Sigmoid colon (tissue), 7 donors: Measurements from ENCODE around the gene GABBR1. TPM values are rescaled to one million over a fixed set of nuclear protein-coding genes. Genes with fewer than 3 reads are reported as not detected.

Experiments
- DNase-seq: peaks from one replicate; pipeline ENCODE4 v3.0.0-alpha.2; 2019
- H3K27ac ChIP-seq, 4 donors: fragments of 200-600 bp; sonication (generic); one replicate each; pipeline ENCODE4 v1.5.1; 2016 to 2019; ENCODE audit warnings: mild to moderate bottlenecking in 1 of 4
- H3K27me3 ChIP-seq, 3 donors: fragments of 200-600 bp; sonication (generic); one replicate each; pipeline ENCODE4 v1.5.1; 2019; ENCODE audit warnings: mild to moderate bottlenecking in 1 of 3
- H3K36me3 ChIP-seq, 4 donors: fragments of 200-600 bp; sonication (generic); one replicate each; pipeline ENCODE4 v1.5.1; 2016 to 2019
- H3K4me1 ChIP-seq, 4 donors: fragments of 200-600 bp; sonication (generic); one replicate each; pipeline ENCODE4 v1.5.1; 2017 to 2019
- H3K4me3 ChIP-seq, 4 donors: fragments of 200-600 bp; sonication (generic); one replicate each; pipeline ENCODE4 v1.5.1; 2017 to 2019; ENCODE audit warnings: mild to moderate bottlenecking in 2 of 4, moderate library complexity in 1 of 4
- H3K9me3 ChIP-seq, 4 donors: fragments of 200-600 bp in 3 of 4; sonication (generic) in 3 of 4; one replicate each; pipeline versions ENCODE4 v1.5.1 to v1.6.1; 2013 to 2019
- EP300 ChIP-seq, 4 donors: sonication (generic); formaldehyde crosslinking; IDR thresholded peaks; one replicate each; pipeline ENCODE4 v1.6.1; 2017; ENCODE audit warnings: antibody characterized with exemption in 4 of 4
- POLR2A ChIP-seq, 2 donors: fragments of 450-650 bp; IDR thresholded peaks; one replicate each; pipeline ENCODE4 v1.6.1; 2016; ENCODE audit warnings: antibody characterized with exemption in 2 of 2, mild to moderate bottlenecking in 2 of 2, moderate library complexity in 2 of 2
- POLR2AphosphoS5 ChIP-seq, 4 donors: sonication (generic); formaldehyde crosslinking; IDR thresholded peaks; one replicate each; pipeline ENCODE4 v1.6.1; 2017; ENCODE audit warnings: antibody characterized with exemption in 4 of 4
- WGBS, 2 donors: extraction: QIAGEN DNeasy Blood & Tissue Kit; methylation state at CpG; one replicate each; pipeline ENCODE4 v1.1.7; 2013; 5-methylcytosine and 5-hydroxymethylcytosine counted together
- intact Hi-C: fragments of 100-400 bp; cut with DNase I; formaldehyde crosslinking; loops from one replicate; pipeline ENCODE4 v1.15.1; 2023
- polyA plus RNA-seq, 3 donors: library from polyadenylated mRNA; stranded (reverse); fragments of 200-250 nt; gene quantifications; one replicate each; pipeline ENCODE4 v1.2.3, GENCODE V29; 2013
- total RNA-seq, 4 donors: library from RNA; depleted of rRNA; stranded (reverse); fragments of >200 nt; gene quantifications; one replicate each; pipeline ENCODE4 v1.1.0, GENCODE V29; 2016
- TF ChIP-seq, protein P1 (sequence below), 4 experiments: fragments of 450-650 bp in 3 of 4; fragments of 200-600 bp in 1 of 4; IDR thresholded peaks; one replicate each; pipeline ENCODE4 v1.5.1; 2016 to 2019; ENCODE audit warnings: antibody characterized with exemption in 4 of 4, mild to moderate bottlenecking in 3 of 4, moderate library complexity in 2 of 4
- donor health status: healthy with polysubstance abuse.
- donor health status: Bipolar disorder and iron deficiency.
- donor health status: healthy.

Gene GABBR1
- total and polyA plus RNA-seq, 7 donors, result 0.92 to 73.9 (median 26.5) TPM

- no peak overlapping the region for H3K4me3 ChIP-seq
- H3K27me3 ChIP-seq, result no peaks in the 10 kb centered on the region
- DNase-seq, result no peak
- intact Hi-C loops, result loop anchor here (5.0 kb wide), 1 partner anchor 117 kb away; no protein-coding TSS in a partner anchor
- H3K36me3 ChIP-seq, result no peaks in the 10 kb centered on the region
- 87 to 91% methylated on average over 9 of the region's 9 CpGs for WGBS, 2 donors
- no peak overlapping the region for H3K27ac ChIP-seq
- TF ChIP-seq POLR2AphosphoS5 (IDR thresholded peaks at IDR 0.05), result no peak
- no peaks in the 10 kb centered on the region for H3K9me3 ChIP-seq
- H3K4me1 ChIP-seq, result peaks cover 0 to 43% (median 40%) of the 10 kb centered on the region in 4 donors
These were observed 2.7 kb downstream of the GABBR1 start for GRCh38 chr6:29630315-29630714.

DNA sequence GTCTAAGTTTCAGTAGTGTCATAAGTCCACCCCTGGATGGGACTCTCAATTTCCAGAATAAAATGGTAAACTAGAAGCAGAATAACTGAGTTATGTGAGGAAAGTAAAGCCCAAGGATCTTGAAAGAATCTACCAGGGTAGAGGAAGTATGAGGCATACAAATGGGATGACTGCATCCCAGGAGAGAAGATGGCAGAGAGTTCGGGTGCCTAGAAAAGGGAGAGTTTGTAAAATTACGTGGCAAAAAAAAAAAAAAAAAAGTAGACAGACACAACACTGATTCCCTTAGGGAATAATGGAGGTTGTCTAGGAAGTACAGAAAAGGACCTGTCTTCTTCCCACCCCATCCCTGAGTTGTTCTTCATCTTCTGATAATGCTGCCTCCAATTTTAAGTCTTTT lies 3.4 kb downstream of the GABBR1 start:
- intact Hi-C loops, result loop anchor here (10.0 kb wide), 1 partner anchor 435 kb away; the partner anchor contains the start of genes POLR1H and PPP1R11
- Histone ChIP-seq H3K4me1 (peaks cover 0 to 43% (median 40%) of the 10 kb centered on the region in 4 donors), H3K9me3 (no peaks in the 10 kb centered on the region)

DNA sequence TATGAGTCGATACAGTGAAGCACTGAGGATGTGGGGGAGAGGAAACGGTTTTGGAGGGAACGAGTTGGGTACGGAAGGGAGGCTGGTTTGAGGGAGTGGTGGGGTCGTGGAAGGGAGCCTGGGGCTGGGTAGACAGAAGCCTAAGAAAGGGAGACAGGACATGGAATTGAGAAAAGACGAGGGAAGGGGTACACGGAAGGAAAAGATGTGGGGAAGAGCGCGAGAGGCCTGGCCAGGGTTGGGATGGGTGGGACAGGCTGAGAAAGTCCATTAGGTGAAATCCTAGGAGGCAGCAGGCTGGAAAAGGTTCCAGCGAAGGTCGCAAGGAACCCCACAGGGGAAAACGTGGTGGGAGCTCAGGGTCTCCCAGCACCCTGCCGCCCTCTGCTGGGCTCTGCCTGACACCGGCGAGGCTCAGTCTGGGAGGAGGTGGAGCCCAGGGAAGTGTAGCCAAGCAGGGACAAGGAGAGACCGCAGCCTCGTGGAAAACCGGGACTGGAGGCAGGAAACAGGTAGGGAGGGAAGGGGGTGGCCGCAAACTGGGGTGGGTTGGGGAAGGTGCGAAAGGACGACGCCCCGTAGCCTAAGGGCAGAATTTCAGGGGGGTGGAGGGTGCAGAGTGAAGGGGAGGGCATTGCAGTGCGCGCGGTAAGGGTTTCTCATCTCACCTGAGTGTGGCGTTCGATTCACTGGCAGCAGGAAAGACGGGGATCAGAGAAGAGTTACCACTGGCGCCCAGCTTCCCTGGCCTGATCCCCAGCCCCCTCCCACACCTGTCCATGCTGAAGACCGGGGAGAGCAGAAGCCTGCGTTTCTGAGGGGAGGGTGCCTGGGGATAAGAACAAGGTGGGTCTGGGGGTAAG lies 4.3 kb downstream of the GABBR1 start:
- H3K27me3 ChIP-seq, result no peaks in the 10 kb centered on the region
- H3K36me3 ChIP-seq, result peaks cover 0 to 4% (median 0%) of the 10 kb centered on the region in 4 donors
- peak; percentile 92 for DNase-seq
- no peaks in the 10 kb centered on the region for H3K9me3 ChIP-seq
- WGBS, 2 donors, result 3% methylated on average over 32 of the region's 32 CpGs
- peaks cover 0 to 40% (median 35%) of the 10 kb centered on the region in 4 donors for H3K4me1 ChIP-seq
- H3K27ac ChIP-seq, result peak overlapping the region; percentile 79 to 85 (median 83)
- H3K4me3 ChIP-seq, result peak overlapping the region; percentile 60 to 69 (median 67)
- no peak for TF ChIP-seq POLR2A (IDR thresholded peaks at IDR 0.05)
- TF ChIP-seq, protein P1, sequence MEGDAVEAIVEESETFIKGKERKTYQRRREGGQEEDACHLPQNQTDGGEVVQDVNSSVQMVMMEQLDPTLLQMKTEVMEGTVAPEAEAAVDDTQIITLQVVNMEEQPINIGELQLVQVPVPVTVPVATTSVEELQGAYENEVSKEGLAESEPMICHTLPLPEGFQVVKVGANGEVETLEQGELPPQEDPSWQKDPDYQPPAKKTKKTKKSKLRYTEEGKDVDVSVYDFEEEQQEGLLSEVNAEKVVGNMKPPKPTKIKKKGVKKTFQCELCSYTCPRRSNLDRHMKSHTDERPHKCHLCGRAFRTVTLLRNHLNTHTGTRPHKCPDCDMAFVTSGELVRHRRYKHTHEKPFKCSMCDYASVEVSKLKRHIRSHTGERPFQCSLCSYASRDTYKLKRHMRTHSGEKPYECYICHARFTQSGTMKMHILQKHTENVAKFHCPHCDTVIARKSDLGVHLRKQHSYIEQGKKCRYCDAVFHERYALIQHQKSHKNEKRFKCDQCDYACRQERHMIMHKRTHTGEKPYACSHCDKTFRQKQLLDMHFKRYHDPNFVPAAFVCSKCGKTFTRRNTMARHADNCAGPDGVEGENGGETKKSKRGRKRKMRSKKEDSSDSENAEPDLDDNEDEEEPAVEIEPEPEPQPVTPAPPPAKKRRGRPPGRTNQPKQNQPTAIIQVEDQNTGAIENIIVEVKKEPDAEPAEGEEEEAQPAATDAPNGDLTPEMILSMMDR (IDR thresholded peaks at IDR 0.05), result peak; percentile 43 to 66 (median 58)
- TF ChIP-seq EP300 (IDR thresholded peaks at IDR 0.05), result no peak
- peak; percentile 42 to 63 (median 54) for TF ChIP-seq POLR2AphosphoS5 (IDR thresholded peaks at IDR 0.05)
- intact Hi-C loops, result loop anchor here (10.0 kb wide), 1 partner anchor 436 kb away; the partner anchor contains the start of genes POLR1H and PPP1R11

More for the DNA sequence above, 3.4 kb downstream of the GABBR1 start:
- 84 to 85% methylated on average over 2 of the region's 2 CpGs for WGBS, 2 donors
- Histone ChIP-seq H3K4me3 (no peak overlapping the region), H3K27me3 (no peaks in the 10 kb centered on the region), H3K36me3 (no peaks in the 10 kb centered on the region), H3K27ac (no peak overlapping the region)
- TF ChIP-seq POLR2AphosphoS5 (IDR thresholded peaks at IDR 0.05) (no peak), EP300 (IDR thresholded peaks at IDR 0.05) (no peak), POLR2A (IDR thresholded peaks at IDR 0.05) (no peak)
- TF ChIP-seq, protein P1 (IDR thresholded peaks at IDR 0.05), result no peak
- no peak for DNase-seq

DNA sequence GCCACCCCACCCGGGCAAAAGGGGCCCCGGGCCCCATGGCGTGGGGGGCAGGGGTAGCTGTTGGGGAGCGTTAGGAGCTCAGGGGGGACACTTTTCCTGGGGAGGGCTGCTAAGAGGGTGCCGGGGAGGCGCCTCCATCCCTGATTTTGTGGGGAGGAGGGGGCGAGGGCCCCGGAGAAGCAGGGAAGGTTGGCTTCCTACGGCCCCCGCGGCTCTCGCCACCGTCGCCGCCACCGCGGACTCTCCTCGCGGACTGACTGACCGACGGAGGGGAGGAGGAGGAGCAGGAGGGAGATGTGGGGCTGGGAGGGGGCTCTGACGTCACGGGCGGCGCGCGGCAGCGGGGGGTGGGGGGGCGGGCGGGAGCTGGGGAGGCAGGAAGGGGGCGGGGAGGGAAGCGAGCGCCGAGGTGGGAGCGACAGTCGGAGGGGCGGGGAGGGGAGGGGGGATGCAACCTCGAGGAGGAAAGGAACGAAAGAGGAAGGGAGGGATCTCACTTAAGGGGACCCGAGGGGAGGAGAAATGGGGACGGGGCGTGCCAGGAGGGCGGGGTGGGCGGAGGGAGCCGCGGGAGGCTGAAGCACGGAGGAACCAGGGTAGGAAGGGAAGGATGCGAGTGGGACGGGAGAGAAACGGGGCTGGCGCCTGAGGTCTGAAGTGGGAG lies 5.1 kb downstream of the GABBR1 start:
- peak; percentile 94 for DNase-seq
- 1 to 2% methylated on average over 50 to 51 of the region's 51 CpGs for WGBS, 2 donors
- Histone ChIP-seq H3K27me3 (no peaks in the 10 kb centered on the region), H3K9me3 (no peaks in the 10 kb centered on the region), H3K4me3 (peak overlapping the region; percentile 60 to 69 (median 67)), H3K4me1 (peaks cover 0 to 37% (median 32%) of the 10 kb centered on the region in 4 donors), H3K36me3 (peaks cover 0 to 11% (median 0%) of the 10 kb centered on the region in 4 donors), H3K27ac (peak overlapping the region; percentile 79 to 85 (median 83))
- peak; percentile 89 to 98 (median 96) for TF ChIP-seq POLR2AphosphoS5 (IDR thresholded peaks at IDR 0.05)
- TF ChIP-seq EP300 (IDR thresholded peaks at IDR 0.05), result no peak
- TF ChIP-seq POLR2A (IDR thresholded peaks at IDR 0.05), result peak in 1 of 2 donors; percentile 58
- TF ChIP-seq, protein P1 (IDR thresholded peaks at IDR 0.05), result no peak
- intact Hi-C loops, result loop anchor here (10.0 kb wide), 1 partner anchor 437 kb away; the partner anchor contains the start of genes POLR1H and PPP1R11
